ENCODE data around the gene BABAM1. TPM values are rescaled to one million over a fixed set of nuclear protein-coding genes. Genes with fewer than 3 reads are reported as not detected.

BABAM1 gene
- total and polyA plus RNA-seq, 9 of the 15 experiments (the other 6 are each of a cell fraction or from before 2014, with no cell fraction given), result 14.7 to 160 (median 113) TPM

GRCh38 chr19:17306285-17306714, 39.1 kb downstream of the BABAM1 start (continued):
- TF ChIP-seq, protein P1, sequence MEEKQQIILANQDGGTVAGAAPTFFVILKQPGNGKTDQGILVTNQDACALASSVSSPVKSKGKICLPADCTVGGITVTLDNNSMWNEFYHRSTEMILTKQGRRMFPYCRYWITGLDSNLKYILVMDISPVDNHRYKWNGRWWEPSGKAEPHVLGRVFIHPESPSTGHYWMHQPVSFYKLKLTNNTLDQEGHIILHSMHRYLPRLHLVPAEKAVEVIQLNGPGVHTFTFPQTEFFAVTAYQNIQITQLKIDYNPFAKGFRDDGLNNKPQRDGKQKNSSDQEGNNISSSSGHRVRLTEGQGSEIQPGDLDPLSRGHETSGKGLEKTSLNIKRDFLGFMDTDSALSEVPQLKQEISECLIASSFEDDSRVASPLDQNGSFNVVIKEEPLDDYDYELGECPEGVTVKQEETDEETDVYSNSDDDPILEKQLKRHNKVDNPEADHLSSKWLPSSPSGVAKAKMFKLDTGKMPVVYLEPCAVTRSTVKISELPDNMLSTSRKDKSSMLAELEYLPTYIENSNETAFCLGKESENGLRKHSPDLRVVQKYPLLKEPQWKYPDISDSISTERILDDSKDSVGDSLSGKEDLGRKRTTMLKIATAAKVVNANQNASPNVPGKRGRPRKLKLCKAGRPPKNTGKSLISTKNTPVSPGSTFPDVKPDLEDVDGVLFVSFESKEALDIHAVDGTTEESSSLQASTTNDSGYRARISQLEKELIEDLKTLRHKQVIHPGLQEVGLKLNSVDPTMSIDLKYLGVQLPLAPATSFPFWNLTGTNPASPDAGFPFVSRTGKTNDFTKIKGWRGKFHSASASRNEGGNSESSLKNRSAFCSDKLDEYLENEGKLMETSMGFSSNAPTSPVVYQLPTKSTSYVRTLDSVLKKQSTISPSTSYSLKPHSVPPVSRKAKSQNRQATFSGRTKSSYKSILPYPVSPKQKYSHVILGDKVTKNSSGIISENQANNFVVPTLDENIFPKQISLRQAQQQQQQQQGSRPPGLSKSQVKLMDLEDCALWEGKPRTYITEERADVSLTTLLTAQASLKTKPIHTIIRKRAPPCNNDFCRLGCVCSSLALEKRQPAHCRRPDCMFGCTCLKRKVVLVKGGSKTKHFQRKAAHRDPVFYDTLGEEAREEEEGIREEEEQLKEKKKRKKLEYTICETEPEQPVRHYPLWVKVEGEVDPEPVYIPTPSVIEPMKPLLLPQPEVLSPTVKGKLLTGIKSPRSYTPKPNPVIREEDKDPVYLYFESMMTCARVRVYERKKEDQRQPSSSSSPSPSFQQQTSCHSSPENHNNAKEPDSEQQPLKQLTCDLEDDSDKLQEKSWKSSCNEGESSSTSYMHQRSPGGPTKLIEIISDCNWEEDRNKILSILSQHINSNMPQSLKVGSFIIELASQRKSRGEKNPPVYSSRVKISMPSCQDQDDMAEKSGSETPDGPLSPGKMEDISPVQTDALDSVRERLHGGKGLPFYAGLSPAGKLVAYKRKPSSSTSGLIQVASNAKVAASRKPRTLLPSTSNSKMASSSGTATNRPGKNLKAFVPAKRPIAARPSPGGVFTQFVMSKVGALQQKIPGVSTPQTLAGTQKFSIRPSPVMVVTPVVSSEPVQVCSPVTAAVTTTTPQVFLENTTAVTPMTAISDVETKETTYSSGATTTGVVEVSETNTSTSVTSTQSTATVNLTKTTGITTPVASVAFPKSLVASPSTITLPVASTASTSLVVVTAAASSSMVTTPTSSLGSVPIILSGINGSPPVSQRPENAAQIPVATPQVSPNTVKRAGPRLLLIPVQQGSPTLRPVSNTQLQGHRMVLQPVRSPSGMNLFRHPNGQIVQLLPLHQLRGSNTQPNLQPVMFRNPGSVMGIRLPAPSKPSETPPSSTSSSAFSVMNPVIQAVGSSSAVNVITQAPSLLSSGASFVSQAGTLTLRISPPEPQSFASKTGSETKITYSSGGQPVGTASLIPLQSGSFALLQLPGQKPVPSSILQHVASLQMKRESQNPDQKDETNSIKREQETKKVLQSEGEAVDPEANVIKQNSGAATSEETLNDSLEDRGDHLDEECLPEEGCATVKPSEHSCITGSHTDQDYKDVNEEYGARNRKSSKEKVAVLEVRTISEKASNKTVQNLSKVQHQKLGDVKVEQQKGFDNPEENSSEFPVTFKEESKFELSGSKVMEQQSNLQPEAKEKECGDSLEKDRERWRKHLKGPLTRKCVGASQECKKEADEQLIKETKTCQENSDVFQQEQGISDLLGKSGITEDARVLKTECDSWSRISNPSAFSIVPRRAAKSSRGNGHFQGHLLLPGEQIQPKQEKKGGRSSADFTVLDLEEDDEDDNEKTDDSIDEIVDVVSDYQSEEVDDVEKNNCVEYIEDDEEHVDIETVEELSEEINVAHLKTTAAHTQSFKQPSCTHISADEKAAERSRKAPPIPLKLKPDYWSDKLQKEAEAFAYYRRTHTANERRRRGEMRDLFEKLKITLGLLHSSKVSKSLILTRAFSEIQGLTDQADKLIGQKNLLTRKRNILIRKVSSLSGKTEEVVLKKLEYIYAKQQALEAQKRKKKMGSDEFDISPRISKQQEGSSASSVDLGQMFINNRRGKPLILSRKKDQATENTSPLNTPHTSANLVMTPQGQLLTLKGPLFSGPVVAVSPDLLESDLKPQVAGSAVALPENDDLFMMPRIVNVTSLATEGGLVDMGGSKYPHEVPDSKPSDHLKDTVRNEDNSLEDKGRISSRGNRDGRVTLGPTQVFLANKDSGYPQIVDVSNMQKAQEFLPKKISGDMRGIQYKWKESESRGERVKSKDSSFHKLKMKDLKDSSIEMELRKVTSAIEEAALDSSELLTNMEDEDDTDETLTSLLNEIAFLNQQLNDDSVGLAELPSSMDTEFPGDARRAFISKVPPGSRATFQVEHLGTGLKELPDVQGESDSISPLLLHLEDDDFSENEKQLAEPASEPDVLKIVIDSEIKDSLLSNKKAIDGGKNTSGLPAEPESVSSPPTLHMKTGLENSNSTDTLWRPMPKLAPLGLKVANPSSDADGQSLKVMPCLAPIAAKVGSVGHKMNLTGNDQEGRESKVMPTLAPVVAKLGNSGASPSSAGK (IDR thresholded peaks at IDR 0.05), result no peak
- 0 out of 2 replicates have a peak, but pooled peaks have one; percentile 4 for TF ChIP-seq ETV5 (CRISPR knock-in tag; IDR thresholded peaks at IDR 0.05; ENCODE audit: low read depth)
- TF ChIP-seq HNRNPLL (IDR thresholded peaks at IDR 0.05; ENCODE audit: low read depth, low read length, poor library complexity, severe bottlenecking), result peak; percentile 49
- no peak for TF ChIP-seq PHF20 (IDR thresholded peaks at IDR 0.05; ENCODE audit: partially characterized antibody)
- no peak for TF ChIP-seq C11orf30 (IDR thresholded peaks at IDR 0.05; ENCODE audit: low read depth)
- no peak for TF ChIP-seq PHF21A (IDR thresholded peaks at IDR 0.05; ENCODE audit: borderline replicate concordance, low read depth)

All from K562 (cell line).